RWPE1 (cell line): ENCODE measurements around the gene PASK.

ENCODE experiments used
- CTCF ChIA-PET: fragments of 350-600 bp; sonication (Branson Sonifier 250); formaldehyde crosslinking; extraction: SDS; loops from one replicate; lab custom pipeline; 2021; lab: Yijun Ruan, JAX
- POLR2A ChIA-PET: fragments of 400-600 bp; formaldehyde crosslinking; extraction: SDS; loops from one replicate; lab custom pipeline; 2020; ENCODE audit warnings: antibody characterized with exemption; ENCODE audit not compliant: low non-redundant PET; lab: Yijun Ruan, JAX
- DNase-seq: peaks from one replicate; pipeline ENCODE4 v3.0.0; 2012; ENCODE audit warnings: low spot score
- H3K27ac ChIP-seq: fragments of 450-650 bp; 2 replicates; pipeline ENCODE4 v1.5.1; 2017
- CTCF ChIP-seq: fragments of 450-650 bp; conservative IDR thresholded peaks from 2 replicates; pipeline ENCODE4 v1.5.1; 2017; ENCODE audit warnings: low read depth, mild to moderate bottlenecking

Gene PASK

DNA sequence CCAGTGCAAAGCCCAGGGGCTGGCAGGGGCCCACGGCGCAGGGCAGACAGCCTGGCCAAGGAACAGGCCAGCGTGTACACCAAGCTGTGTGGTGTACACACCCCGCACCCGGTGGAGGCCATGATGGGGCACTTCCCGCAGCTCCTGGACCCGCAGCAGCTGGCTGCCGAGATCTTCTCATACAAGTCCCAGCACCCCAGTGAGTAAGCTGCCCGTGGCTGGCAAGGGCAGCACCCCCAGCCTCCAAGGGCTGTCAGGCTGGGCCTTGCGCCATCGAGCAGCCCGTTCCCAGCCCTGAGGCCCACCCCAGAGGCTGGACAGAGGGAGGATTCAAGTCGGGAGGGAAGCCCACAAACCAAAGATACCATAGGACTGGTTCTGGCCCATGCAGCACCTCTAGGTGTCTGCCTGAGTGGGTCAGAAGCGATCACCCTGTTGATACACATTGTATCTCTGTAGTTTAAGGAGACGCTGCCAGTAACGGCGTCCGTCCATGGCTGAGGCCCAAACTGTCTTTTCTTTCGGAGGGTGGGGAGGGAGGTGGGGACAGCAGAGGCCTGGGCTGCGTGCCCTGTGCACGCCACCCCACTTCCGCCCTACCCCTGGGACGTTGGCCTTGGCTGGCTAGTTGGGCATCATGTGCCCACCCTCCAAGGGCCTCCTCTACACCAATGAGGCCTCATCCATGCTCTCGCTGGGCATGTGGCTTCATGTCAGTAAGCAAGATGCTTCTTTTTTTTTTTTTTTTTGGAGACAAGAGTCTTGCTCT, 30.4 kb downstream of the PASK start:
- no peak for TF ChIP-seq CTCF
- no peak for DNase-seq
- ChIA-PET POLR2A (no interaction called here), CTCF (interaction anchor here (0.7 kb wide), 1 partner anchor 53 kb away, joined by 4 read pairs; no protein-coding TSS in a partner anchor)
- H3K27ac ChIP-seq, result no peak overlapping the region

GRCh38 chr2:241116606-241117560, 32.4 kb downstream of the PASK start:
- no peak for DNase-seq

GRCh38 chr2:241115361-241115760, 33.9 kb downstream of the PASK start:
- no peak for TF ChIP-seq CTCF
- CTCF ChIA-PET, result no interaction called here
- H3K27ac ChIP-seq, result no peak overlapping the region
- DNase-seq, result no peak
- POLR2A ChIA-PET, result no interaction called here

More at GRCh38 chr2:241116606-241117560, 32.4 kb downstream of the PASK start:
- no peak for TF ChIP-seq CTCF
- CTCF ChIA-PET, result no interaction called here
- POLR2A ChIA-PET, result no interaction called here
- H3K27ac ChIP-seq, result no peak overlapping the region

GRCh38 chr2:241114836-241115235, 34.4 kb downstream of the PASK start:
- ChIA-PET POLR2A (no interaction called here), CTCF (no interaction called here)

DNA sequence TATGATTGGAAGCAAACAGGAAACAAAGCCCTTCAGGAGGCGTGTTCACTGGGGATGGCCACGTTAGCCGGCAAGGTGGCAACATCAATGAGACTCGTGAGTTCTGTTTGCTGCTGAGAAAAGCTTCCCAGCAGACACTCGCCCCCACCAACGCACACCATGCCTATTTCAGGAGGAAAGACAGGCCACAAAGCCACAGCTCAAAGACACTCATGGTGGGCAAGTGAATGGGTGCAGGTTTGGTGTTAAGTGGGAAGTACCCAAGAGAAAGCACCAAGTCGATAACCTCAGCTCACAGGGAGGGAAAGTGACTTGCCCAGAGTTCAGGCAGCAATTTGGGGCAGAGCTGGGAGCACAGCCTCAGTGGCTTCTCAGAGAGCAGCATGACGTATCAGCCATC, 36.7 kb downstream of the PASK start:
- H3K27ac ChIP-seq, result no peak overlapping the region
- ChIA-PET CTCF (no interaction called here), POLR2A (no interaction called here)
- no peak for DNase-seq
- TF ChIP-seq CTCF, result no peak

More at GRCh38 chr2:241114836-241115235, 34.4 kb downstream of the PASK start:
- TF ChIP-seq CTCF, result no peak
- DNase-seq, result no peak
- H3K27ac ChIP-seq, result no peak overlapping the region

DNA sequence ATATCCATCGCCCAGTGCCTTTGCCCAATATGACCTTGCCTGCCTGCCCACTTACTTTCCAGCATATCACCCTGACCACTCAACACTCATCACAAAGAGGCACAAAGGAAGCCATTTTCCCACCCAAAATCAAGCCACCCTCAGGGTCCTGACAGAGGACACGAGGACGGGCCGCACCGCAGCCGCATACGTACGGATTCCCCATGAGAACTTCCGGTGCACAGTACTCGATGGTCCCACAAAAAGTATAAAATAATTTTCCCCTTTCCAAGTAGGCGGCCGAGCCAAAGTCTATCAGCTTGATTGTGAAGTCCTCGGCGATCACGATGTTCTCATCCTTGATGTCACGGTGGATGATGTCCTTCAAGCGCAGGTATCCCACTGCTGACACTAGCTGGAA, 37.2 kb downstream of the PASK start:
- no peak overlapping the region for H3K27ac ChIP-seq
- ChIA-PET POLR2A (no interaction called here), CTCF (interaction anchor here (0.6 kb wide), 1 partner anchor 61 kb away, joined by 3 read pairs; no protein-coding TSS in a partner anchor)
- DNase-seq, result no peak
- no peak for TF ChIP-seq CTCF
